GDM1 (cell line): ENCODE results near the gene ASPN.
"Not testable (repeated sequence)": the region's sequence is repeated elsewhere in the genome, so short reads cannot be mapped to it uniquely, and the experiment has no call there.

Experiments
- DNase-seq: peaks from one replicate; lab custom pipeline; 2025; lab: John Stamatoyannopoulos, UW

The ASPN gene

DNA sequence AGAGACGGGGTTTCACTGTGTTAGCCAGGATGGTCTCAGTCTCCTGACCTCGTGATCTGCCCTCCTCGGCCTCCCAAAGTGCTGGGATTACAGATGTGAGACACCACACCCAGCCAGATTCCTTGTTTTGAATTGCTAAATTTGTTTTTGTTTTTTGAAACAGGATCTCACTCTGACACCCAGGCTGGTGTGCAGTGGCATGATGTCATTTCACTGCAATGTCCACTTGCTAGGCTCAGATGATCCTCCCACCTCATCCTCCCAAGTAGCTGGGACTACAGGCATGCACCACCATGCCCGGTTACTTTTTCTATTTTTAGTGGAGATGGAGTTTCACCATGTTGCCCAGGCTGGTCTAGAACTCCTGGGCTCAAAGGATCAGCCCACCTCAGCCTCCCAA lies 71.1 kb downstream of the ASPN start:
- DNase-seq, result not testable (repeated sequence)

- DNase-seq, result no peak
Observed at GRCh38 chr9:92408747-92409478, 73.4 kb downstream of the ASPN start.

DNA sequence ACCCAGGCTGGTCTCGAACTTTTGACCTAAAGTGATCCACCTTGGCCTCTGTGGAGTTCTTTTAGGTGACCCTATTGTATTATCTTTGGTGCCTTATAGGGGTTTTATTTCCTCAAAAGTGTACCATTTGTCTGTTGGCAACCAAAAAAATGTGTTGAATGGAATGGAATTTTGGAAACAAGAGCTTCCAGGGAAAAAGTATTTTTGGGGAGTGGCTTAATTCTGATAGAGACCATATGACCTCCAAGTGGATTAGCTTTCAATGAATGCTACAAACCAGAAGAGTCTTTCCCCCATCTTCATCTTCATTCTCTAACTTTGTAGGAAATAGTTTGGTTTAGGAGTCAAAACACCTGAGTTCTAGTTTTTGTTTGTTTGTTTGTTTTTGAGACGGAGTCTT lies 74.5 kb downstream of the ASPN start:
- DNase-seq, result no peak

- DNase-seq, result peak; percentile 73
Observed at GRCh38 chr9:92406477-92406876, 75.8 kb downstream of the ASPN start.
